Measurements from ENCODE around the gene YES1. TPM values are rescaled to one million over a fixed set of nuclear protein-coding genes. Genes with fewer than 3 reads are reported as not detected.

YES1 gene
- total RNA-seq, 1 donor from 2014 or later: 209 TPM

DNA sequence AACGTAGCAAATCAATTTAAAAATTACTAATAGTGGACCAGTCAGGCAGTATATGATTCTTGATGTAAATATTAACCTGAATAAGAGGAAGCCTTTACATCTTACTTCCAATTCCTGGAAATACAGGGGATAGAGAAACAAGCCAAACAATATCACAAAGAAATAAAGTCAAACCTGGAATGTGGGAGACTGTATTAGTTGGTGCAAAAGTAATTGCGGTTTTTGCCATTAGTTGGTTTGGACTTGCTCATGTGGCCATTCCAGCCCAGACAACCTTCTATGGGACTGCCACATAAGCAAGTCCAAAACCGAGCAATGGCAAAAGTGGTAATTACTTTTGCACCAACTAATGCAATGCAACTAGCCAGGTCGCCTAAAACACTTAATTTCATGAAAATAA is 38.9 kb upstream of the YES1 start:
- H3K4me1 Mint-ChIP-seq: no peaks in the 10 kb centered on the region
- H3K36me3 Mint-ChIP-seq: no peaks in the 10 kb centered on the region
- H3K27me3 Mint-ChIP-seq (ENCODE audit: insufficient read depth, low read depth): peaks cover 3% of the 10 kb centered on the region
- no peaks in the 10 kb centered on the region for H3F3A ChIP-seq (ENCODE audit: low read depth)
- no peak overlapping the region for H3K27ac Mint-ChIP-seq
- H3K27ac ChIP-seq: no peak overlapping the region
- H3K4me3 ChIP-seq: no peak overlapping the region
- no peaks in the 10 kb centered on the region for H4K20me1 ChIP-seq (ENCODE audit: low read depth)
- no peaks in the 10 kb centered on the region for H3K9me3 Mint-ChIP-seq
- H3K4me1 ChIP-seq: no peaks in the 10 kb centered on the region
- no peak overlapping the region for H2AFZ ChIP-seq (replicated peaks)
- DNase-seq (ENCODE audit: low spot score): no peak
- H3K36me3 ChIP-seq: no peaks in the 10 kb centered on the region
- no peak overlapping the region for H3K4me3 Mint-ChIP-seq
- no peaks in the 10 kb centered on the region for H3K9me3 ChIP-seq (ENCODE audit: low read depth)
- TF ChIP-seq EZH2phosphoT487 (IDR thresholded peaks at IDR 0.05) (no peak), CTCF (IDR thresholded peaks at IDR 0.05) (no peak), EZH2 (IDR thresholded peaks at IDR 0.05) (no peak)
- H3K27me3 ChIP-seq: no peaks in the 10 kb centered on the region
- H3K9ac ChIP-seq: no peak overlapping the region
- no peak overlapping the region for H3K4me2 ChIP-seq
- no peaks in the 10 kb centered on the region for H3K79me2 ChIP-seq (ENCODE audit: low read depth)

- no peaks in the 10 kb centered on the region for H3K36me3 Mint-ChIP-seq
- no peak overlapping the region for H3K27ac ChIP-seq
- H3K4me3 ChIP-seq: no peak overlapping the region
- H3K9me3 Mint-ChIP-seq: no peaks in the 10 kb centered on the region
- H3K4me3 Mint-ChIP-seq: no peak overlapping the region
- H3K9me3 ChIP-seq (ENCODE audit: low read depth): no peaks in the 10 kb centered on the region
- H3K36me3 ChIP-seq: no peaks in the 10 kb centered on the region
- peak overlapping the region; percentile 1 for H2AFZ ChIP-seq (replicated peaks)
- no peaks in the 10 kb centered on the region for H3K79me2 ChIP-seq (ENCODE audit: low read depth)
- no peaks in the 10 kb centered on the region for H4K20me1 ChIP-seq (ENCODE audit: low read depth)
- peaks cover 3% of the 10 kb centered on the region for H3K27me3 Mint-ChIP-seq (ENCODE audit: insufficient read depth, low read depth)
- H3K4me1 ChIP-seq: no peaks in the 10 kb centered on the region
- no peak overlapping the region for H3K27ac Mint-ChIP-seq
- H3K4me1 Mint-ChIP-seq: no peaks in the 10 kb centered on the region
- H3K4me2 ChIP-seq: no peak overlapping the region
- DNase-seq (ENCODE audit: low spot score): no peak
- H3F3A ChIP-seq (ENCODE audit: low read depth): no peaks in the 10 kb centered on the region
- H3K27me3 ChIP-seq: no peaks in the 10 kb centered on the region
- TF ChIP-seq EZH2 (IDR thresholded peaks at IDR 0.05): no peak
- no peak for TF ChIP-seq EZH2phosphoT487 (IDR thresholded peaks at IDR 0.05)
- no peak for TF ChIP-seq CTCF (IDR thresholded peaks at IDR 0.05)
- H3K9ac ChIP-seq: no peak overlapping the region
Measured at GRCh38 chr18:849021-849420, 37.0 kb upstream of the YES1 start.

- no peak overlapping the region for H3K27ac Mint-ChIP-seq
- no peaks in the 10 kb centered on the region for H3K4me1 Mint-ChIP-seq
- Histone ChIP-seq H3K27ac (no peak overlapping the region), H3K9ac (no peak overlapping the region), H2AFZ (replicated peaks) (peak overlapping the region; percentile 1), H3K4me3 (no peak overlapping the region), H4K20me1 (ENCODE audit: low read depth) (no peaks in the 10 kb centered on the region), H3F3A (ENCODE audit: low read depth) (no peaks in the 10 kb centered on the region), H3K4me2 (no peak overlapping the region), H3K9me3 (ENCODE audit: low read depth) (no peaks in the 10 kb centered on the region), H3K4me1 (no peaks in the 10 kb centered on the region), H3K79me2 (ENCODE audit: low read depth) (no peaks in the 10 kb centered on the region), H3K36me3 (no peaks in the 10 kb centered on the region), H3K27me3 (no peaks in the 10 kb centered on the region)
- DNase-seq (ENCODE audit: low spot score): no peak
- TF ChIP-seq CTCF (IDR thresholded peaks at IDR 0.05): no peak
- no peak for TF ChIP-seq EZH2 (IDR thresholded peaks at IDR 0.05)
- no peak for TF ChIP-seq EZH2phosphoT487 (IDR thresholded peaks at IDR 0.05)
- H3K4me3 Mint-ChIP-seq: no peak overlapping the region
- H3K9me3 Mint-ChIP-seq: no peaks in the 10 kb centered on the region
- no peaks in the 10 kb centered on the region for H3K36me3 Mint-ChIP-seq
- peaks cover 3% of the 10 kb centered on the region for H3K27me3 Mint-ChIP-seq (ENCODE audit: insufficient read depth, low read depth)
Measured at GRCh38 chr18:848062-848861, 36.2 kb upstream of the YES1 start.
